ENCODE results near the gene MYF5. TPM values are rescaled to one million over a fixed set of nuclear protein-coding genes. Genes with fewer than 3 reads are reported as not detected.

The MYF5 gene
- total RNA-seq, 2 donors from 2014 or later: not detected

DNA sequence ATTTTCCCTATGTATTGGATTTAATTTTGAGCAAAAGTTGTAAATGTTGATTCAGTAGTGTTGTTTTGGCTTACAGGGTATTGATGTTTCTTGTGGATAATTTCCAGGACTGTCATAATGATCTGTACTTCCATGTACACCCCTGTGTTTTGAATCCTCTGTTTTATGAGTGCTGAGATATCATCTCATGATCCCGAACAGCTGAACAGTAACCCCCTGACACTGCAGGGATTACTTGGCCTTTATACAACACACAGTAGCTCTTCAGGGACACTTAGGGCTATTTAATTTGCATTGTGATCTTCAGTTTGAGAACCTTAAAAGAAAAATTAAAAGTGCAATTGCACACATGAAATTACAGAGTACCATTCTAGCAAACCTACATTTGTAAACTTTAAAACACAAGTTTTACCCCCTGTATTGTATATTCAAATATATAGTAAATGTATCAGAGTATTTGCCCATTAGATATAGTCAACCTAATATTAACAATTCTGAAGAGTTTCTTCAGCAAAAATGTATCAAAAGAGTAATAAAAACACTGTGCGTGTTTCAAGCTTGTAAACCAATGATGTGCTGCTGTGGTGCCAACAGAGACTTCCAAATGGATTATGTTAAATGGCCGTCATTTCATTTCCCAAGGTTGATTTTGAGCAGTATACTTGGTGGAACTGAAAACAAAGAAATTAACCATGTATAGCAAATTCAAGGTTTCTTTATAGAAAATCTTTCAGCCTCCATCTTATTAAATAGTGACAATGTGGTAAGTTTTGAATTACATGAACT is 37.2 kb upstream of the MYF5 start:
- Histone ChIP-seq H3K27ac (no peak overlapping the region), H3K36me3 (no peaks in the 10 kb centered on the region), H3K4me1 (ENCODE audit: control insufficient read depth in 1 of 2, low read depth in 2 of 2) (no peaks in the 10 kb centered on the region), H3K4me3 (no peak overlapping the region), H3K27me3 (replicated peaks; ENCODE audit: insufficient read depth) (no peaks in the 10 kb centered on the region), H3K9me3 (no peaks in the 10 kb centered on the region)
- ATAC-seq (ENCODE audit: insufficient number of reproducible peaks, low FRiP score, low read depth) (no peak), DNase-seq (ENCODE audit: low spot score) (no peak)
- TF ChIP-seq, protein P1, sequence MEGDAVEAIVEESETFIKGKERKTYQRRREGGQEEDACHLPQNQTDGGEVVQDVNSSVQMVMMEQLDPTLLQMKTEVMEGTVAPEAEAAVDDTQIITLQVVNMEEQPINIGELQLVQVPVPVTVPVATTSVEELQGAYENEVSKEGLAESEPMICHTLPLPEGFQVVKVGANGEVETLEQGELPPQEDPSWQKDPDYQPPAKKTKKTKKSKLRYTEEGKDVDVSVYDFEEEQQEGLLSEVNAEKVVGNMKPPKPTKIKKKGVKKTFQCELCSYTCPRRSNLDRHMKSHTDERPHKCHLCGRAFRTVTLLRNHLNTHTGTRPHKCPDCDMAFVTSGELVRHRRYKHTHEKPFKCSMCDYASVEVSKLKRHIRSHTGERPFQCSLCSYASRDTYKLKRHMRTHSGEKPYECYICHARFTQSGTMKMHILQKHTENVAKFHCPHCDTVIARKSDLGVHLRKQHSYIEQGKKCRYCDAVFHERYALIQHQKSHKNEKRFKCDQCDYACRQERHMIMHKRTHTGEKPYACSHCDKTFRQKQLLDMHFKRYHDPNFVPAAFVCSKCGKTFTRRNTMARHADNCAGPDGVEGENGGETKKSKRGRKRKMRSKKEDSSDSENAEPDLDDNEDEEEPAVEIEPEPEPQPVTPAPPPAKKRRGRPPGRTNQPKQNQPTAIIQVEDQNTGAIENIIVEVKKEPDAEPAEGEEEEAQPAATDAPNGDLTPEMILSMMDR (IDR thresholded peaks at IDR 0.05): no peak

- H3K27me3 ChIP-seq (replicated peaks; ENCODE audit: insufficient read depth): no peaks in the 10 kb centered on the region
- no peaks in the 10 kb centered on the region for H3K36me3 ChIP-seq
- no peak overlapping the region for H3K4me3 ChIP-seq
- H3K9me3 ChIP-seq: no peaks in the 10 kb centered on the region
- TF ChIP-seq, protein P1 (IDR thresholded peaks at IDR 0.05): no peak
- no peak for ATAC-seq (ENCODE audit: insufficient number of reproducible peaks, low FRiP score, low read depth)
- no peak overlapping the region for H3K27ac ChIP-seq
- no peaks in the 10 kb centered on the region for H3K4me1 ChIP-seq (ENCODE audit: control insufficient read depth in 1 of 2, low read depth in 2 of 2)
- no peak for DNase-seq (ENCODE audit: low spot score)
Measured at GRCh38 chr12:80681287-80681686, 35.4 kb upstream of the MYF5 start.

DNA sequence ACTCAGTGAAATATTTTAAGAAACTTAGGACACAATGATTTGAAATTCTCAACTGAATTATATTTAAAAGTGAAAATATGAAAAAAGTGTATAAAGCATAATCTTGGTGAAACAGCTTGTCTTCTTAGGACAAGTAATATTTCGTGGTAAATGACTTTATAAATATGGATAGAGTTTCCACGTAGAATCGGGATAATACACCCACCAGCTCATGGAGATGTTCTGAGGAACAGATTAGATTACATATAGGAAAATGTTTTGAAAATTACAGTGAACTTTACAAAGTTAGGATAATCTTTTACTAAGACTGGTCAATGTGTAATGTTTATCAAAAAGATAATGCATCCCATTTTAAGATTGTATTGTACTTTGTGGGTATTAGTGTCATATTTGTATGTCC is 34.9 kb upstream of the MYF5 start:
- Histone ChIP-seq H3K27me3 (replicated peaks; ENCODE audit: insufficient read depth) (no peaks in the 10 kb centered on the region), H3K4me1 (ENCODE audit: control insufficient read depth in 1 of 2, low read depth in 2 of 2) (no peaks in the 10 kb centered on the region), H3K4me3 (no peak overlapping the region), H3K9me3 (no peaks in the 10 kb centered on the region), H3K36me3 (no peaks in the 10 kb centered on the region), H3K27ac (no peak overlapping the region)
- no peak for DNase-seq (ENCODE audit: low spot score)
- TF ChIP-seq, protein P1 (IDR thresholded peaks at IDR 0.05): no peak
- ATAC-seq (ENCODE audit: insufficient number of reproducible peaks, low FRiP score, low read depth): no peak

DNA sequence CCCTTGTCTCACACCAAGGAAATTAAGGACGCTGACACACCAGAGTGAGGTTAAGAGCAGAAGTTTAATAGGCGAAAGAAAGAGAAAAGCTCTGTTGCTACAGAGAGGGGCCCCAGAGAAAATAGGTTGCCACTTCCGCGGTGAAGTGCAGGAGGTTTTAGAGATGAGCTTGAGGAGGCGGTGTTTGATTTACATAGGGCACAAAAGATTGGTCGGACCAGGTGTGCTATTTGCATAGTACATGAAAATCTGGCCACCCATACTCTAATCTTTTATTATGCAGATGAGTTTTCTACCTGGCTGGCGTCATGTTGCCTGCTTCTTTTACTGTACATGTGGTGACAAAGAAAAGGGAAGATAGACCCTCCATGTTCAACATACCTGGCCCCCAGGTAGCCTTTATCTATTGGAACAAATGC is 32.6 kb upstream of the MYF5 start:
- H3K27ac ChIP-seq: no peak overlapping the region
- no peaks in the 10 kb centered on the region for H3K9me3 ChIP-seq
- no peak overlapping the region for H3K4me3 ChIP-seq
- ATAC-seq (ENCODE audit: insufficient number of reproducible peaks, low FRiP score, low read depth): no peak
- no peaks in the 10 kb centered on the region for H3K4me1 ChIP-seq (ENCODE audit: control insufficient read depth in 1 of 2, low read depth in 2 of 2)
- no peaks in the 10 kb centered on the region for H3K36me3 ChIP-seq
- no peak for DNase-seq (ENCODE audit: low spot score)
- no peaks in the 10 kb centered on the region for H3K27me3 ChIP-seq (replicated peaks; ENCODE audit: insufficient read depth)
- TF ChIP-seq, protein P1 (IDR thresholded peaks at IDR 0.05): no peak

GRCh38 chr12:80690090-80690489 is 26.6 kb upstream of the MYF5 start:
- no peaks in the 10 kb centered on the region for H3K36me3 ChIP-seq
- DNase-seq (ENCODE audit: low spot score): no peak
- no peaks in the 10 kb centered on the region for H3K9me3 ChIP-seq
- no peak for ATAC-seq (ENCODE audit: insufficient number of reproducible peaks, low FRiP score, low read depth)
- TF ChIP-seq, protein P1 (IDR thresholded peaks at IDR 0.05): no peak
- H3K4me3 ChIP-seq: no peak overlapping the region
- H3K27ac ChIP-seq: no peak overlapping the region
- no peaks in the 10 kb centered on the region for H3K27me3 ChIP-seq (replicated peaks; ENCODE audit: insufficient read depth)
- no peaks in the 10 kb centered on the region for H3K4me1 ChIP-seq (ENCODE audit: control insufficient read depth in 1 of 2, low read depth in 2 of 2)

Measured in thoracic aorta (tissue), 2 donors.